HEK293 (cell line): ENCODE results near the gene SMURF2.

Source experiments
- CTCF ChIA-PET: fragments of 350-600 bp; formaldehyde crosslinking; extraction: SDS; loops from one replicate; lab custom pipeline; 2021; ENCODE audit warnings: antibody characterized with exemption; lab: Yijun Ruan, JAX
- POLR2A ChIA-PET: fragments of 300-600 bp; formaldehyde crosslinking; extraction: SDS; loops from one replicate; lab custom pipeline; 2020; ENCODE audit warnings: antibody characterized with exemption, inconsistent platforms; lab: Yijun Ruan, JAX
- H3K27ac ChIP-seq: fragments of 200-500 bp; sonication (Bioruptor generic); 2 replicates; pipeline ENCODE4 v1.5.1; 2014; ENCODE audit warnings: low read depth, low read length, control low read depth, inconsistent platforms; ENCODE audit errors: extremely low read depth
- H3K36me3 ChIP-seq, 2 experiments: fragments of 200-500 bp in 1 of 2; sonication (Bioruptor generic) in 1 of 2; 1 replicate in 1 of 2; 2 replicates in 1 of 2; pipeline ENCODE4 v1.5.1; 2014 to 2017; ENCODE audit warnings: inconsistent platforms in 2 of 2, low read length in 2 of 2; ENCODE audit not compliant: control insufficient read depth in 2 of 2, insufficient read depth in 1 of 2
- H3K4me1 ChIP-seq: fragments of 200-500 bp; sonication (Bioruptor generic); 2 replicates; pipeline ENCODE4 v1.5.1; 2014; ENCODE audit warnings: mild to moderate bottlenecking, low read length, inconsistent platforms; ENCODE audit not compliant: control insufficient read depth, insufficient read depth
- H3K4me3 ChIP-seq: 2 replicates; pipeline ENCODE4 v1.5.1; 2011; ENCODE audit warnings: low read depth, mild to moderate bottlenecking, control low read depth, low read length, moderate library complexity
- H3K9me3 ChIP-seq: fragments of 200-500 bp; sonication (Bioruptor generic); 2 replicates; pipeline ENCODE4 v1.5.1; 2014; ENCODE audit warnings: low read depth, low read length, inconsistent platforms; ENCODE audit not compliant: control insufficient read depth, insufficient read depth
- GFI1B ChIP-seq: fragments of 450-650 bp; formaldehyde crosslinking; IDR thresholded peaks from 2 replicates; pipeline ENCODE4 v1.5.1; 2016; ENCODE audit warnings: missing biosample characterization, missing genetic modification characterization
- GLI4 ChIP-seq: fragments of 450-650 bp; formaldehyde crosslinking; IDR thresholded peaks from 2 replicates; pipeline ENCODE4 v1.5.1; 2016; ENCODE audit warnings: missing biosample characterization, missing genetic modification characterization
- GLIS2 ChIP-seq: fragments of 450-650 bp; formaldehyde crosslinking; IDR thresholded peaks from 2 replicates; pipeline ENCODE4 v1.5.1; 2016; ENCODE audit warnings: missing biosample characterization, missing genetic modification characterization
- SALL2 ChIP-seq: fragments of 450-650 bp; formaldehyde crosslinking; IDR thresholded peaks from 2 replicates; pipeline ENCODE4 v1.5.0; 2017; ENCODE audit warnings: missing biosample characterization, mild to moderate bottlenecking, missing genetic modification characterization, borderline replicate concordance
- SP3 ChIP-seq: fragments of 450-650 bp; formaldehyde crosslinking; IDR thresholded peaks from 2 replicates; pipeline ENCODE4 v1.5.1; 2016; ENCODE audit warnings: missing biosample characterization, missing genetic modification characterization
- ZBTB8A ChIP-seq: fragments of 450-650 bp; formaldehyde crosslinking; IDR thresholded peaks from 2 replicates; pipeline ENCODE4 v1.5.1; 2016; ENCODE audit warnings: missing biosample characterization, missing genetic modification characterization
- ZEB2 ChIP-seq: fragments of 450-650 bp; formaldehyde crosslinking; IDR thresholded peaks from 2 replicates; pipeline ENCODE4 v1.5.1; 2016; ENCODE audit warnings: missing biosample characterization, missing genetic modification characterization
- ZFHX2 ChIP-seq: fragments of 450-650 bp; formaldehyde crosslinking; conservative IDR thresholded peaks from 2 replicates; pipeline ENCODE4 v1.5.1; 2016; ENCODE audit warnings: missing biosample characterization, missing genetic modification characterization
- ZFP37 ChIP-seq: fragments of 450-650 bp; formaldehyde crosslinking; IDR thresholded peaks from 2 replicates; pipeline ENCODE4 v1.5.1; 2016; ENCODE audit warnings: missing biosample characterization, missing genetic modification characterization
- ZNF121 ChIP-seq: fragments of 450-650 bp; formaldehyde crosslinking; IDR thresholded peaks from 2 replicates; pipeline ENCODE4 v1.5.1; 2016; ENCODE audit warnings: missing biosample characterization, missing genetic modification characterization
- ZNF132 ChIP-seq: fragments of 450-650 bp; formaldehyde crosslinking; IDR thresholded peaks from 2 replicates; pipeline ENCODE4 v1.5.1; 2017; ENCODE audit warnings: missing biosample characterization, missing genetic modification characterization, borderline replicate concordance
- ZNF138 ChIP-seq: fragments of 450-650 bp; formaldehyde crosslinking; IDR thresholded peaks from 2 replicates; pipeline ENCODE4 v1.5.1; 2016; ENCODE audit warnings: missing biosample characterization, missing genetic modification characterization, borderline replicate concordance
- ZNF184 ChIP-seq: fragments of 450-650 bp; IDR thresholded peaks from 2 replicates; pipeline ENCODE4 v1.5.1; 2018; ENCODE audit warnings: missing biosample characterization, mild to moderate bottlenecking, missing genetic modification characterization
- ZNF248 ChIP-seq: fragments of 450-650 bp; formaldehyde crosslinking; IDR thresholded peaks from 2 replicates; pipeline ENCODE4 v1.5.1; 2017; ENCODE audit warnings: missing biosample characterization, missing genetic modification characterization
- ZNF394 ChIP-seq: fragments of 450-650 bp; formaldehyde crosslinking; IDR thresholded peaks from 2 replicates; pipeline ENCODE4 v1.5.1; 2016; ENCODE audit warnings: missing biosample characterization, missing genetic modification characterization, mild to moderate bottlenecking, moderate library complexity, borderline replicate concordance
- ZNF416 ChIP-seq: fragments of 450-650 bp; formaldehyde crosslinking; IDR thresholded peaks from 2 replicates; pipeline ENCODE4 v1.5.1; 2016; ENCODE audit warnings: missing biosample characterization, missing genetic modification characterization
- ZNF660 ChIP-seq: fragments of 450-650 bp; IDR thresholded peaks from 2 replicates; pipeline ENCODE4 v1.5.1; 2018; ENCODE audit warnings: missing biosample characterization, mild to moderate bottlenecking, missing genetic modification characterization
- ZNF701 ChIP-seq: fragments of 450-650 bp; formaldehyde crosslinking; IDR thresholded peaks from 2 replicates; pipeline ENCODE4 v1.5.1; 2016; ENCODE audit warnings: missing biosample characterization, missing genetic modification characterization
- ZNF791 ChIP-seq: fragments of 450-650 bp; formaldehyde crosslinking; IDR thresholded peaks from 2 replicates; pipeline ENCODE4 v1.5.1; 2016; ENCODE audit warnings: missing biosample characterization, missing genetic modification characterization
- TF ChIP-seq, protein P1 (sequence below): fragments of 450-650 bp; formaldehyde crosslinking; IDR thresholded peaks from 2 replicates; pipeline ENCODE4 v1.5.1; 2016; ENCODE audit warnings: missing biosample characterization, missing genetic modification characterization
- TF ChIP-seq, protein P2 (sequence below): fragments of 450-650 bp; IDR thresholded peaks from 2 replicates; pipeline ENCODE4 v1.5.1; 2018; ENCODE audit warnings: missing biosample characterization, mild to moderate bottlenecking, missing genetic modification characterization
- TF ChIP-seq, protein P3 (sequence below): fragments of 450-650 bp; formaldehyde crosslinking; IDR thresholded peaks from 2 replicates; pipeline ENCODE4 v1.5.1; 2017; ENCODE audit warnings: missing biosample characterization, mild to moderate bottlenecking, missing genetic modification characterization, moderate library complexity

Gene SMURF2

DNA sequence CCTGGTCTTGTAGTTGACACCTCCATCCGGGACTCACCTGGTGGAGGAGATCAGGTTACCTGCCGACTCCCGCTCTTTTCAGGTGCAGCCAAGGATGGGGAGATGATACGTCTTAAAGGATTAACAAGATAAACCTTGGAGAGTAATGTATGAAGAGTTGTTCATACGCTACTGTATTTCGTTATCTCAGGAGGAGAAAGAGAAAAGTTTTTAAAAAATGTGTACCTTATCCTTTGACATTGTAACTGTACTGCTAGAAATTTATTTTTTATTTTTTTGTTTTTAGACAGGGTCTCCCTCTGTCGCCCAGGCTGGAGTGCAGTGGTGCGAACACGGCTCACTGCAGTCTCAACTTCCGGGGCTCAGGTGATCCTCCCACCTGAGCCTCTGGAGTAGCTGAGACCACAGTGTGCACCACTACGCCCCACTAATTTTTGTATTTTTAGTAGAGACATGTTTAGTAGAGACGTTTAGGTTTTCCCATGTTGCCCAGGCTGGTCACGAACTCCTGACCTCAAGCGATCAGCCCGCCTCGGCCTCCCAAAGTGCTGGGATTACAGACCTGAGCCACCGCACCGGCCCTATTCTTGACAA is 764 bp upstream of the SMURF2 start:
- TF ChIP-seq SP3 (tag by site-specific recombination) (0 out of 2 replicates have a peak, but pooled peaks have one; percentile 4), ZNF394 (tag by site-specific recombination) (peak; percentile 53; the same call in 1 of the 2 replicates), ZNF701 (no peak), ZNF660 (tag by site-specific recombination) (no peak), ZEB2 (tag by site-specific recombination) (0 out of 2 replicates have a peak, but pooled peaks have one; percentile 28), ZBTB8A (tag by site-specific recombination) (peak; percentile 9; the same call in 1 of the 2 replicates), ZNF138 (tag by site-specific recombination) (no peak), ZNF121 (tag by site-specific recombination) (no peak), ZFHX2 (tag by site-specific recombination) (no peak), ZFP37 (0 out of 2 replicates have a peak, but pooled peaks have one; percentile 11), ZNF416 (tag by site-specific recombination) (no peak)
- Histone ChIP-seq H3K4me1 (peaks cover 19% of the 10 kb centered on the region), H3K36me3 (no peaks in the 10 kb centered on the region), H3K27ac (peak overlapping the region; percentile 57; the same call in 1 of the 2 replicates), H3K4me3 (peak overlapping the region; percentile 82), H3K9me3 (no peaks in the 10 kb centered on the region)
- ChIA-PET CTCF (no interaction called here), POLR2A (interaction anchor here (0.8 to 1.9 kb wide), 4 partner anchors 14 to 157 kb away, joined by 3 to 12 read pairs (median 6); partner anchors contain the start of genes CEP95 and DDX5)

DNA sequence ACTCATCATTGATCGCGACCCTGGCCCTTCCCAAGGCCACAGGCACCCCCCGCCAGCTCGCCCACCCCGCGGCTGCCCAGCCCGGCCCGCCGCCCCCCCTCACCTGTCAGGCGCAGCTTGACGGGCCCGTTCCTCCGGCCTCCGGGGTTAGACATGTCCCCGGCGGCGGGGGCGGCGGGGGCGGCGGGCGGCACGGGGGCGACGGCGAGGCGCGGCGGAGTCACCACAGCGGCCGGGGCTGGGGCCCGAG is 456 bp downstream of the SMURF2 start:
- Histone ChIP-seq H3K9me3 (no peaks in the 10 kb centered on the region), H3K4me3 (peak overlapping the region; percentile 82), H3K36me3 (no peaks in the 10 kb centered on the region), H3K4me1 (peaks cover 24% of the 10 kb centered on the region), H3K27ac (peak overlapping the region; percentile 97; the same call in 1 of the 2 replicates)
- ChIA-PET CTCF (interaction anchor here (1.2 kb wide), 1 partner anchor 115 kb away, joined by 4 read pairs; no protein-coding TSS in a partner anchor), POLR2A (interaction anchor here (0.8 to 1.9 kb wide), 8 partner anchors 9 to 225 kb away, joined by 3 to 12 read pairs (median 3); partner anchors contain the start of genes CEP95 and DDX5)
- TF ChIP-seq ZNF394 (tag by site-specific recombination) (no peak), ZNF138 (tag by site-specific recombination) (no peak), ZNF248 (tag by site-specific recombination) (no peak), ZNF791 (tag by site-specific recombination) (no peak), GLI4 (tag by site-specific recombination) (no peak), GFI1B (no peak), GLIS2 (tag by site-specific recombination) (no peak), ZNF132 (tag by site-specific recombination) (no peak), ZNF184 (tag by site-specific recombination) (no peak), SALL2 (tag by site-specific recombination) (no peak)
- TF ChIP-seq, protein P1, sequence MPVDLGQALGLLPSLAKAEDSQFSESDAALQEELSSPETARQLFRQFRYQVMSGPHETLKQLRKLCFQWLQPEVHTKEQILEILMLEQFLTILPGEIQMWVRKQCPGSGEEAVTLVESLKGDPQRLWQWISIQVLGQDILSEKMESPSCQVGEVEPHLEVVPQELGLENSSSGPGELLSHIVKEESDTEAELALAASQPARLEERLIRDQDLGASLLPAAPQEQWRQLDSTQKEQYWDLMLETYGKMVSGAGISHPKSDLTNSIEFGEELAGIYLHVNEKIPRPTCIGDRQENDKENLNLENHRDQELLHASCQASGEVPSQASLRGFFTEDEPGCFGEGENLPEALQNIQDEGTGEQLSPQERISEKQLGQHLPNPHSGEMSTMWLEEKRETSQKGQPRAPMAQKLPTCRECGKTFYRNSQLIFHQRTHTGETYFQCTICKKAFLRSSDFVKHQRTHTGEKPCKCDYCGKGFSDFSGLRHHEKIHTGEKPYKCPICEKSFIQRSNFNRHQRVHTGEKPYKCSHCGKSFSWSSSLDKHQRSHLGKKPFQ, result no peak
- TF ChIP-seq, protein P2, sequence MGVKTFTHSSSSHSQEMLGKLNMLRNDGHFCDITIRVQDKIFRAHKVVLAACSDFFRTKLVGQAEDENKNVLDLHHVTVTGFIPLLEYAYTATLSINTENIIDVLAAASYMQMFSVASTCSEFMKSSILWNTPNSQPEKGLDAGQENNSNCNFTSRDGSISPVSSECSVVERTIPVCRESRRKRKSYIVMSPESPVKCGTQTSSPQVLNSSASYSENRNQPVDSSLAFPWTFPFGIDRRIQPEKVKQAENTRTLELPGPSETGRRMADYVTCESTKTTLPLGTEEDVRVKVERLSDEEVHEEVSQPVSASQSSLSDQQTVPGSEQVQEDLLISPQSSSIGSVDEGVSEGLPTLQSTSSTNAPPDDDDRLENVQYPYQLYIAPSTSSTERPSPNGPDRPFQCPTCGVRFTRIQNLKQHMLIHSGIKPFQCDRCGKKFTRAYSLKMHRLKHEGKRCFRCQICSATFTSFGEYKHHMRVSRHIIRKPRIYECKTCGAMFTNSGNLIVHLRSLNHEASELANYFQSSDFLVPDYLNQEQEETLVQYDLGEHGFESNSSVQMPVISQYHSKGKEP (tag by site-specific recombination), result no peak
- TF ChIP-seq, protein P3, sequence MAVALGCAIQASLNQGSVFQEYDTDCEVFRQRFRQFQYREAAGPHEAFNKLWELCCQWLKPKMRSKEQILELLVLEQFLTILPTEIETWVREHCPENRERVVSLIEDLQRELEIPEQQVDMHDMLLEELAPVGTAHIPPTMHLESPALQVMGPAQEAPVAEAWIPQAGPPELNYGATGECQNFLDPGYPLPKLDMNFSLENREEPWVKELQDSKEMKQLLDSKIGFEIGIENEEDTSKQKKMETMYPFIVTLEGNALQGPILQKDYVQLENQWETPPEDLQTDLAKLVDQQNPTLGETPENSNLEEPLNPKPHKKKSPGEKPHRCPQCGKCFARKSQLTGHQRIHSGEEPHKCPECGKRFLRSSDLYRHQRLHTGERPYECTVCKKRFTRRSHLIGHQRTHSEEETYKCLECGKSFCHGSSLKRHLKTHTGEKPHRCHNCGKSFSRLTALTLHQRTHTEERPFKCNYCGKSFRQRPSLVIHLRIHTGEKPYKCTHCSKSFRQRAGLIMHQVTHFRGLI (tag by site-specific recombination), result no peak
